MM.1S (cell line): ENCODE data around the gene CIB2.

ENCODE experiments used
- DNase-seq: peaks from one replicate; pipeline ENCODE4 v3.0.0-alpha.2; 2015
- H2AFZ ChIP-seq: fragments of 300-600 bp; sonication (generic); 2 replicates; pipeline ENCODE4 v1.6.0; 2016; ENCODE audit warnings: antibody characterized with exemption, low read length
- H3F3A ChIP-seq: fragments of 300-600 bp; sonication (generic); 2 replicates; pipeline ENCODE4 v1.6.1; 2016; ENCODE audit warnings: mild to moderate bottlenecking, antibody characterized with exemption, low read length, moderate library complexity, mixed read lengths; ENCODE audit not compliant: insufficient read depth
- H3K27ac ChIP-seq: fragments of 300-600 bp; sonication (generic); 2 replicates; pipeline ENCODE4 v1.5.1; 2016; ENCODE audit warnings: mild to moderate bottlenecking, low read length
- H3K27me3 ChIP-seq: fragments of 300-600 bp; sonication (generic); replicated peaks from 2 replicates; pipeline ENCODE4 v1.6.0; 2016; ENCODE audit warnings: low read length; ENCODE audit not compliant: insufficient read depth
- H3K36me3 ChIP-seq: fragments of 300-600 bp; sonication (generic); replicated peaks from 2 replicates; pipeline ENCODE4 v1.6.1; 2016; ENCODE audit warnings: mild to moderate bottlenecking, low read length, mixed read lengths; ENCODE audit not compliant: insufficient read depth
- H3K4me1 ChIP-seq: fragments of 300-600 bp; sonication (generic); 2 replicates; pipeline ENCODE4 v1.6.1; 2016; ENCODE audit warnings: low read length, mixed read lengths
- H3K4me2 ChIP-seq: fragments of 300-600 bp; sonication (generic); 2 replicates; pipeline ENCODE4 v1.6.0; 2016; ENCODE audit warnings: low read depth, low read length
- H3K4me3 ChIP-seq: fragments of 300-600 bp; sonication (generic); 2 replicates; pipeline ENCODE4 v1.5.1; 2016; ENCODE audit warnings: low read length, mixed read lengths
- H3K79me2 ChIP-seq: fragments of 300-600 bp; sonication (generic); 2 replicates; pipeline ENCODE4 v1.6.1; 2016; ENCODE audit warnings: mixed run types, low read length, mixed read lengths
- H3K9ac ChIP-seq: fragments of 300-600 bp; sonication (generic); 2 replicates; pipeline ENCODE4 v1.6.1; 2016; ENCODE audit warnings: low read length, mixed read lengths
- H3K9me2 ChIP-seq: fragments of 300-600 bp; sonication (generic); replicated peaks from 2 replicates; pipeline ENCODE4 v1.6.1; 2016; ENCODE audit warnings: mild to moderate bottlenecking, low read length, mixed read lengths; ENCODE audit not compliant: insufficient read depth
- H3K9me3 ChIP-seq: fragments of 300-600 bp; sonication (generic); replicated peaks from 2 replicates; pipeline ENCODE4 v1.6.1; 2016; ENCODE audit warnings: mild to moderate bottlenecking, low read length, mixed read lengths; ENCODE audit not compliant: insufficient read depth
- H4K20me1 ChIP-seq: fragments of 300-600 bp; sonication (generic); 2 replicates; pipeline ENCODE4 v1.6.1; 2016; ENCODE audit warnings: mild to moderate bottlenecking, low read length, moderate library complexity, mixed read lengths; ENCODE audit not compliant: insufficient read depth
- EZH2 ChIP-seq: fragments of 300-600 bp; sonication (generic); optimal IDR thresholded peaks from 2 replicates; pipeline ENCODE3; 2017; ENCODE audit warnings: low read depth, mild to moderate bottlenecking, antibody characterized with exemption, low read length, mixed read lengths
- EZH2phosphoT487 ChIP-seq: fragments of 300-600 bp; sonication (generic); IDR thresholded peaks from 2 replicates; pipeline ENCODE4 v1.6.1; 2018; ENCODE audit warnings: antibody characterized with exemption, low read length
- TF ChIP-seq, protein P1 (sequence below): fragments of 300-600 bp; sonication (generic); IDR thresholded peaks from 2 replicates; pipeline ENCODE4 v1.5.1; 2016; ENCODE audit warnings: antibody characterized with exemption, low read length, mixed read lengths

CIB2 gene

GRCh38 chr15:78178064-78178463 lies 46.8 kb upstream of the CIB2 start:
- no peaks in the 10 kb centered on the region for H3K9me2 ChIP-seq
- no peak overlapping the region for H3K4me3 ChIP-seq

GRCh38 chr15:78177447-78177873 lies 46.2 kb upstream of the CIB2 start:
- no peak overlapping the region for H3K27ac ChIP-seq
- no peaks in the 10 kb centered on the region for H3K36me3 ChIP-seq
- H3K4me2 ChIP-seq = no peak overlapping the region
- no peaks in the 10 kb centered on the region for H3K9me2 ChIP-seq
- no peak overlapping the region for H3K4me3 ChIP-seq
- H3K27me3 ChIP-seq = no peaks in the 10 kb centered on the region
- no peaks in the 10 kb centered on the region for H4K20me1 ChIP-seq
- DNase-seq = no peak
- TF ChIP-seq, protein P1, sequence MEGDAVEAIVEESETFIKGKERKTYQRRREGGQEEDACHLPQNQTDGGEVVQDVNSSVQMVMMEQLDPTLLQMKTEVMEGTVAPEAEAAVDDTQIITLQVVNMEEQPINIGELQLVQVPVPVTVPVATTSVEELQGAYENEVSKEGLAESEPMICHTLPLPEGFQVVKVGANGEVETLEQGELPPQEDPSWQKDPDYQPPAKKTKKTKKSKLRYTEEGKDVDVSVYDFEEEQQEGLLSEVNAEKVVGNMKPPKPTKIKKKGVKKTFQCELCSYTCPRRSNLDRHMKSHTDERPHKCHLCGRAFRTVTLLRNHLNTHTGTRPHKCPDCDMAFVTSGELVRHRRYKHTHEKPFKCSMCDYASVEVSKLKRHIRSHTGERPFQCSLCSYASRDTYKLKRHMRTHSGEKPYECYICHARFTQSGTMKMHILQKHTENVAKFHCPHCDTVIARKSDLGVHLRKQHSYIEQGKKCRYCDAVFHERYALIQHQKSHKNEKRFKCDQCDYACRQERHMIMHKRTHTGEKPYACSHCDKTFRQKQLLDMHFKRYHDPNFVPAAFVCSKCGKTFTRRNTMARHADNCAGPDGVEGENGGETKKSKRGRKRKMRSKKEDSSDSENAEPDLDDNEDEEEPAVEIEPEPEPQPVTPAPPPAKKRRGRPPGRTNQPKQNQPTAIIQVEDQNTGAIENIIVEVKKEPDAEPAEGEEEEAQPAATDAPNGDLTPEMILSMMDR = peak; percentile 76
- TF ChIP-seq EZH2phosphoT487 (no peak), EZH2 (no peak)
- H3K4me1 ChIP-seq = peaks cover 30% of the 10 kb centered on the region
- no peak overlapping the region for H2AFZ ChIP-seq
- peaks cover 13% of the 10 kb centered on the region; the same call in 1 of the 2 replicates for H3F3A ChIP-seq
- H3K79me2 ChIP-seq = no peaks in the 10 kb centered on the region
- no peak overlapping the region for H3K9ac ChIP-seq
- H3K9me3 ChIP-seq = no peaks in the 10 kb centered on the region

More at GRCh38 chr15:78178064-78178463, 46.8 kb upstream of the CIB2 start:
- H3K9me3 ChIP-seq = no peaks in the 10 kb centered on the region
- peaks cover 13% of the 10 kb centered on the region; the same call in 1 of the 2 replicates for H3F3A ChIP-seq
- no peak for DNase-seq
- no peak overlapping the region for H3K9ac ChIP-seq
- no peaks in the 10 kb centered on the region for H3K36me3 ChIP-seq
- H3K27ac ChIP-seq = no peak overlapping the region
- H3K27me3 ChIP-seq = no peaks in the 10 kb centered on the region
- no peak overlapping the region for H3K4me2 ChIP-seq
- H2AFZ ChIP-seq = no peak overlapping the region
- no peaks in the 10 kb centered on the region for H3K79me2 ChIP-seq
- H4K20me1 ChIP-seq = no peaks in the 10 kb centered on the region
- TF ChIP-seq EZH2phosphoT487 = no peak
- TF ChIP-seq, protein P1 = no peak
- TF ChIP-seq EZH2 = no peak
- peaks cover 26% of the 10 kb centered on the region for H3K4me1 ChIP-seq

DNA sequence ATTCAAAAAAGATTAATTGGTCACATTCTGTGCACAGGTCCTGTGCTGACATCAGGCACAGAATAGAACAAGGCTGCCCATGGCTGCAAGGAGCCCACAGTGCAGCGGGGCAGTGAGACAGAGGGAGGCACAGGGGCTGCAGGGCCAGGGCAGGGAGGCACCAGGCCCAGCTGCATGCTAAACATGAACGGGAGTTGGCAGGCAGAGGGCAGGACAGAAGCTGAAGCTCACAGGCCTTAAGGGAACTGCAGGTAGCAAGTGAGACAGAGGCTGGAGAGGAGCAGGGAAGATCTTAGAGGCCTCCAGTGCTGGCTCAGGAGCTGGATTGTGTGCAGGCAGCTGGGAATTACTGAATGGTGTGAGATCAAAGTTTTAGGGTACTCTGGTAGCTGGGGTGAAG lies 44.1 kb upstream of the CIB2 start:
- Histone ChIP-seq H4K20me1 (no peaks in the 10 kb centered on the region), H3K27ac (no peak overlapping the region), H2AFZ (no peak overlapping the region), H3K79me2 (no peaks in the 10 kb centered on the region), H3K9me3 (no peaks in the 10 kb centered on the region), H3F3A (peaks cover 29% of the 10 kb centered on the region), H3K4me3 (no peak overlapping the region), H3K9me2 (no peaks in the 10 kb centered on the region), H3K4me2 (peak overlapping the region; percentile 40; the same call in 1 of the 2 replicates), H3K4me1 (peaks cover 52% of the 10 kb centered on the region), H3K9ac (no peak overlapping the region), H3K27me3 (no peaks in the 10 kb centered on the region), H3K36me3 (no peaks in the 10 kb centered on the region)
- DNase-seq = no peak
- TF ChIP-seq, protein P1 = no peak
- TF ChIP-seq EZH2phosphoT487 = no peak
- no peak for TF ChIP-seq EZH2
